ENCODE results near the gene OR10J5. TPM values are rescaled to one million over a fixed set of nuclear protein-coding genes. Genes with fewer than 3 reads are reported as not detected.

The OR10J5 gene
- total RNA-seq, 1 donor from 2014 or later, result not detected

DNA sequence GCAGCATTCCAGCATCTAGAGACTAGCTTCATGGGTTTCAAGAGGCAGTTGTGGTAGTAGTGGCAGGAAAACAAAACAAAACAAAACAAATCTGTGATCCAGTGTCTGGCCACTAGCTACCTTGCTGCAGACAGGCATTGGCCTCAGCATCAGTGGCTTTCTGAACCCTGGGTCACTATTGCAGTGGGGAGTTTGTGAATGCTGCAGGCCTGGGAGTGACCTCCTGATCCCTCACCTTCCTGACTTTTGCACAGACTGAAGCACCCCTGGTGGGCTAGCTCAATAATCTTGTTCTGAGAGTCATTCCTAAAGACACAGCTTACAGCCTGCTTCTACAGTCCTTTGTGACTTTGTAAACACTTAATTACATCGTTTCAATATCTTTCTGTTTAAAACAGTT lies 26.9 kb upstream of the OR10J5 start:
- TF ChIP-seq, protein P1, sequence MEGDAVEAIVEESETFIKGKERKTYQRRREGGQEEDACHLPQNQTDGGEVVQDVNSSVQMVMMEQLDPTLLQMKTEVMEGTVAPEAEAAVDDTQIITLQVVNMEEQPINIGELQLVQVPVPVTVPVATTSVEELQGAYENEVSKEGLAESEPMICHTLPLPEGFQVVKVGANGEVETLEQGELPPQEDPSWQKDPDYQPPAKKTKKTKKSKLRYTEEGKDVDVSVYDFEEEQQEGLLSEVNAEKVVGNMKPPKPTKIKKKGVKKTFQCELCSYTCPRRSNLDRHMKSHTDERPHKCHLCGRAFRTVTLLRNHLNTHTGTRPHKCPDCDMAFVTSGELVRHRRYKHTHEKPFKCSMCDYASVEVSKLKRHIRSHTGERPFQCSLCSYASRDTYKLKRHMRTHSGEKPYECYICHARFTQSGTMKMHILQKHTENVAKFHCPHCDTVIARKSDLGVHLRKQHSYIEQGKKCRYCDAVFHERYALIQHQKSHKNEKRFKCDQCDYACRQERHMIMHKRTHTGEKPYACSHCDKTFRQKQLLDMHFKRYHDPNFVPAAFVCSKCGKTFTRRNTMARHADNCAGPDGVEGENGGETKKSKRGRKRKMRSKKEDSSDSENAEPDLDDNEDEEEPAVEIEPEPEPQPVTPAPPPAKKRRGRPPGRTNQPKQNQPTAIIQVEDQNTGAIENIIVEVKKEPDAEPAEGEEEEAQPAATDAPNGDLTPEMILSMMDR (IDR thresholded peaks at IDR 0.05), result no peak
- H3K27ac Mint-ChIP-seq (ENCODE audit: unreplicated experiment), result no peak overlapping the region
- H3K9me3 Mint-ChIP-seq (ENCODE audit: unreplicated experiment), result peaks cover 15% of the 10 kb centered on the region
- no peaks in the 10 kb centered on the region for H3K36me3 Mint-ChIP-seq (ENCODE audit: unreplicated experiment)
- peaks cover 11% of the 10 kb centered on the region for H3K27me3 Mint-ChIP-seq (ENCODE audit: unreplicated experiment)
- H3K4me1 Mint-ChIP-seq (ENCODE audit: unreplicated experiment), result peaks cover 2% of the 10 kb centered on the region
- H3K4me3 Mint-ChIP-seq (ENCODE audit: unreplicated experiment), result no peak overlapping the region
- no peak for DNase-seq (ENCODE audit: extremely low spot score, unreplicated experiment)

DNA sequence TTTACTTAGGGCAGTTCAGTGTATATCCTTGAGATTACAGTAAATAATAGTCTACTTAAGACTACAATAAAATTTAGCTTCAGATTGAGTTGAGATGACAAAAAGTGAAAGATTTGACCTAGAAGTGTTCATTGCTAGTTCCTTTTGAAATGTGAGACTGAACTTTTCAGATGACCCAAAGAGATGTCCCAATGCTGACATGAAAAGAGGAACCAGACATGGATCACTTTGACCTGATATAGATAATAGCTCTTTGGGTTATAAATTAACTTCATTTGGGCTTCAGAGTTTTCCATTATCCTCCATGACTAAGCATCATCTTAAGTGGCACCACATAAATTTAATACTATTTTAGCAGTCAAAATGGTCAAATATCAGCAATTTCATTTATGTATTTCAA lies 25.7 kb upstream of the OR10J5 start:
- no peak for DNase-seq (ENCODE audit: extremely low spot score, unreplicated experiment)
- peaks cover 7% of the 10 kb centered on the region for H3K27me3 Mint-ChIP-seq (ENCODE audit: unreplicated experiment)
- TF ChIP-seq, protein P1 (IDR thresholded peaks at IDR 0.05), result no peak
- H3K4me1 Mint-ChIP-seq (ENCODE audit: unreplicated experiment), result peaks cover 2% of the 10 kb centered on the region
- no peak overlapping the region for H3K4me3 Mint-ChIP-seq (ENCODE audit: unreplicated experiment)
- H3K27ac Mint-ChIP-seq (ENCODE audit: unreplicated experiment), result no peak overlapping the region
- no peaks in the 10 kb centered on the region for H3K36me3 Mint-ChIP-seq (ENCODE audit: unreplicated experiment)
- H3K9me3 Mint-ChIP-seq (ENCODE audit: unreplicated experiment), result peaks cover 15% of the 10 kb centered on the region

DNA sequence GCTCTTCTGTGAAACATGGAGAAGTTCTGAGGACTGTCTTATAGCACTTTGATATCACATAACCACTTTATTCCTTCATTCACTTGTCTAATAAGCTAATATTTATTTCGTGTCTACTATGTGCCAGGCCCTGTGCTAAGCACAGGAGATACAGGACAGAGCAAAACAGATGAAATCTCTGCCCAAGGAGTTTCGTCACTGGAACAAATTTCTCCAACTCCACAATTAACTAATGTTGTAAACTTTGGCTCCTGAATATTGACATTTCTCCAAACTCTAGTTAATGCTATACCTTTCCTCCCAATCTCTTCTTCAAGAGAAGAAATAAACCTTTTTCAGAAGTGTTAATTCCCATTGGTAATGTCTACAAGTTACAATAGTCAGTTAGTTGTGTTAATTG lies 24.8 kb upstream of the OR10J5 start:
- Mint-ChIP-seq H3K36me3 (ENCODE audit: unreplicated experiment) (no peaks in the 10 kb centered on the region), H3K4me1 (ENCODE audit: unreplicated experiment) (peaks cover 2% of the 10 kb centered on the region), H3K27me3 (ENCODE audit: unreplicated experiment) (no peaks in the 10 kb centered on the region), H3K4me3 (ENCODE audit: unreplicated experiment) (no peak overlapping the region), H3K27ac (ENCODE audit: unreplicated experiment) (no peak overlapping the region), H3K9me3 (ENCODE audit: unreplicated experiment) (peaks cover 14% of the 10 kb centered on the region)
- TF ChIP-seq, protein P1 (IDR thresholded peaks at IDR 0.05), result no peak
- no peak for DNase-seq (ENCODE audit: extremely low spot score, unreplicated experiment)

DNA sequence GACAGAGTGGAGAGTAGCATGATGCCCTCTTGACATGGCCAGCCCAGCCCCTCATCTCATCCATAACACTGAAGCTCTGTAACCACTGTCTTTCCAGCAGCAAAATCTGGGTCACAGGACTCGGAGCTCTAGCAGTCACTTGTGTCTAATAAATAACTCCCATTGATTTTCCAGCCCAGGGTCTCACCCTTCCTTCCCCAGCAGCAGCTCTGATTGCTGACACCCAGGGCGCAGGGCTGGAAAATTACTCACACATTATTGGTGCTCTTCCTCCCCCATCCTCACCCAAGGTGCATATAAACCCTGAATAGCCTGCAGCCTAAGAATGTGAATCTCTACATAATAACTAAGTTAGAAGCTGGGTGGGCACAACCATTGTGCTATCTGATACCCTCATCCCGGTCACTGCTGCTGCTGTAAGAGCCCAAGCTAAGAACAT lies 21.1 kb upstream of the OR10J5 start:
- Mint-ChIP-seq H3K4me3 (ENCODE audit: unreplicated experiment) (no peak overlapping the region), H3K9me3 (ENCODE audit: unreplicated experiment) (peaks cover 9% of the 10 kb centered on the region), H3K36me3 (ENCODE audit: unreplicated experiment) (no peaks in the 10 kb centered on the region), H3K27ac (ENCODE audit: unreplicated experiment) (no peak overlapping the region), H3K27me3 (ENCODE audit: unreplicated experiment) (peaks cover 12% of the 10 kb centered on the region), H3K4me1 (ENCODE audit: unreplicated experiment) (no peaks in the 10 kb centered on the region)
- DNase-seq (ENCODE audit: extremely low spot score, unreplicated experiment), result no peak
- TF ChIP-seq, protein P1 (IDR thresholded peaks at IDR 0.05), result no peak

DNA sequence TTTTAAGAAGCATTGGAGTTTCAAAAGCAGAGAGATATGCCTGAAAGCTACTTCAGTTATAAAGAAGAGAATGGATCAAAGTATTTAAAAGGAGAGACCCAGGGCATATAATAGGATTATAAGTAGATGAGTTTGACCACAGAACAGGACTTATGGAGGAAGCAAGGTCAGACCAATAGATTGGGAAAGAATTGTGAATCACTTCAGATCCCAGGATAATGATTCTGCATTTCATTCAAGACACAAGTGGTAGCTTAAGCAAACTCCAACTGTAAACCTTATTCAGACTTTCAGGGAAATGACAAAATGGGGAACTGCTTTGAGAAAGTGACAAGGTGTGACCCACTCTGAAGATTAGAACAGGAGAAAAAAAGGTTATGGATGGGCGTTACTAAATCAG lies 18.9 kb upstream of the OR10J5 start:
- no peak overlapping the region for H3K27ac Mint-ChIP-seq (ENCODE audit: unreplicated experiment)
- H3K4me1 Mint-ChIP-seq (ENCODE audit: unreplicated experiment), result no peaks in the 10 kb centered on the region
- TF ChIP-seq, protein P1 (IDR thresholded peaks at IDR 0.05), result no peak
- H3K4me3 Mint-ChIP-seq (ENCODE audit: unreplicated experiment), result no peak overlapping the region
- H3K27me3 Mint-ChIP-seq (ENCODE audit: unreplicated experiment), result peaks cover 22% of the 10 kb centered on the region
- H3K36me3 Mint-ChIP-seq (ENCODE audit: unreplicated experiment), result no peaks in the 10 kb centered on the region
- no peak for DNase-seq (ENCODE audit: extremely low spot score, unreplicated experiment)
- peaks cover 9% of the 10 kb centered on the region for H3K9me3 Mint-ChIP-seq (ENCODE audit: unreplicated experiment)
